DND-41 (cell line): ENCODE data around the gene TMEM182.

Experiments
- ATAC-seq: fragments of 200-7000 bp; cut with Tn5 transposase; 3 replicates; pipeline ENCODE4 v1.9.1; 2021; ENCODE audit warnings: low read depth; ENCODE audit not compliant: insufficient read depth
- DNase-seq: peaks from one replicate; pipeline ENCODE4 v3.0.0-alpha.2; 2020
- H2AFZ ChIP-seq: 2 replicates; pipeline ENCODE4 v1.6.0; 2012; ENCODE audit warnings: low read depth, low read length
- H3K27ac ChIP-seq: 2 replicates; pipeline ENCODE4 v1.5.1; 2012; ENCODE audit warnings: low read length, inconsistent platforms
- H3K27me3 ChIP-seq: fragments of 200-600 bp; sonication (generic); 2 replicates; pipeline ENCODE4 v1.6.0; 2012; ENCODE audit warnings: low read length, mild to moderate bottlenecking, inconsistent platforms; ENCODE audit not compliant: insufficient read depth, poor library complexity
- H3K36me3 ChIP-seq: 2 replicates; pipeline ENCODE4 v1.5.1; 2012; ENCODE audit warnings: low read length, inconsistent platforms; ENCODE audit not compliant: insufficient read depth
- H3K4me1 ChIP-seq: 2 replicates; pipeline ENCODE4 v1.5.1; 2012; ENCODE audit warnings: mild to moderate bottlenecking, low read length; ENCODE audit not compliant: insufficient read depth
- H3K4me2 ChIP-seq: 2 replicates; pipeline ENCODE4 v1.6.0; 2012; ENCODE audit warnings: mild to moderate bottlenecking, moderate library complexity, low read length, inconsistent platforms; ENCODE audit not compliant: insufficient read depth
- H3K4me3 ChIP-seq, 2 experiments: fragments of 200-600 bp in 1 of 2; shearing (Covaris generic) in 1 of 2; 2 replicates each; pipeline ENCODE4 v1.5.1; 2012 to 2016; ENCODE audit warnings: inconsistent platforms in 2 of 2, low read length in 2 of 2, mild to moderate bottlenecking in 2 of 2, low read depth in 1 of 2, moderate library complexity in 1 of 2
- H3K79me2 ChIP-seq: 2 replicates; pipeline ENCODE4 v1.6.0; 2012; ENCODE audit warnings: low read length, inconsistent platforms; ENCODE audit not compliant: insufficient read depth
- H3K9ac ChIP-seq: 2 replicates; pipeline ENCODE4 v1.6.0; 2012; ENCODE audit warnings: low read depth, mild to moderate bottlenecking, inconsistent platforms, low read length, moderate library complexity
- H3K9me3 ChIP-seq: 2 replicates; pipeline ENCODE4 v1.5.1; 2012; ENCODE audit warnings: low read length, moderate library complexity, mild to moderate bottlenecking, inconsistent platforms; ENCODE audit not compliant: insufficient read depth, severe bottlenecking
- H4K20me1 ChIP-seq: 2 replicates; pipeline ENCODE4 v1.6.0; 2012; ENCODE audit warnings: low read length; ENCODE audit not compliant: insufficient read depth
- EZH2 ChIP-seq: IDR thresholded peaks from 3 replicates; pipeline ENCODE4 v1.6.1; 2012; ENCODE audit warnings: borderline replicate concordance, low read depth, mild to moderate bottlenecking, moderate library complexity, low read length, inconsistent platforms; ENCODE audit not compliant: severe bottlenecking
- TF ChIP-seq, protein P1 (sequence below): IDR thresholded peaks from 2 replicates; pipeline ENCODE4 v1.5.1; 2012; ENCODE audit warnings: borderline replicate concordance, low read length, moderate library complexity, mild to moderate bottlenecking; ENCODE audit not compliant: poor library complexity, severe bottlenecking; ENCODE audit errors: extremely low read depth

The TMEM182 gene

GRCh38 chr2:102737431-102737830 is 24.4 kb upstream of the TMEM182 start:
- Histone ChIP-seq H3K36me3 (no peaks in the 10 kb centered on the region), H3K9me3 (no peaks in the 10 kb centered on the region), H3K27me3 (no peaks in the 10 kb centered on the region), H3K4me2 (peak overlapping the region; percentile 78), H3K9ac (peak overlapping the region; percentile 61), H3K27ac (no peak overlapping the region; the same call in 1 of the 2 replicates), H3K4me3 (peak overlapping the region; percentile 43 to 82), H4K20me1 (peaks cover 4% of the 10 kb centered on the region; the same call in 1 of the 2 replicates), H3K4me1 (peaks cover 29% of the 10 kb centered on the region), H2AFZ (peak overlapping the region; percentile 85), H3K79me2 (peaks cover 26% of the 10 kb centered on the region)
- no peak for DNase-seq
- ATAC-seq = no peak
- TF ChIP-seq, protein P1, sequence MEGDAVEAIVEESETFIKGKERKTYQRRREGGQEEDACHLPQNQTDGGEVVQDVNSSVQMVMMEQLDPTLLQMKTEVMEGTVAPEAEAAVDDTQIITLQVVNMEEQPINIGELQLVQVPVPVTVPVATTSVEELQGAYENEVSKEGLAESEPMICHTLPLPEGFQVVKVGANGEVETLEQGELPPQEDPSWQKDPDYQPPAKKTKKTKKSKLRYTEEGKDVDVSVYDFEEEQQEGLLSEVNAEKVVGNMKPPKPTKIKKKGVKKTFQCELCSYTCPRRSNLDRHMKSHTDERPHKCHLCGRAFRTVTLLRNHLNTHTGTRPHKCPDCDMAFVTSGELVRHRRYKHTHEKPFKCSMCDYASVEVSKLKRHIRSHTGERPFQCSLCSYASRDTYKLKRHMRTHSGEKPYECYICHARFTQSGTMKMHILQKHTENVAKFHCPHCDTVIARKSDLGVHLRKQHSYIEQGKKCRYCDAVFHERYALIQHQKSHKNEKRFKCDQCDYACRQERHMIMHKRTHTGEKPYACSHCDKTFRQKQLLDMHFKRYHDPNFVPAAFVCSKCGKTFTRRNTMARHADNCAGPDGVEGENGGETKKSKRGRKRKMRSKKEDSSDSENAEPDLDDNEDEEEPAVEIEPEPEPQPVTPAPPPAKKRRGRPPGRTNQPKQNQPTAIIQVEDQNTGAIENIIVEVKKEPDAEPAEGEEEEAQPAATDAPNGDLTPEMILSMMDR = no peak
- TF ChIP-seq EZH2 = no peak

DNA sequence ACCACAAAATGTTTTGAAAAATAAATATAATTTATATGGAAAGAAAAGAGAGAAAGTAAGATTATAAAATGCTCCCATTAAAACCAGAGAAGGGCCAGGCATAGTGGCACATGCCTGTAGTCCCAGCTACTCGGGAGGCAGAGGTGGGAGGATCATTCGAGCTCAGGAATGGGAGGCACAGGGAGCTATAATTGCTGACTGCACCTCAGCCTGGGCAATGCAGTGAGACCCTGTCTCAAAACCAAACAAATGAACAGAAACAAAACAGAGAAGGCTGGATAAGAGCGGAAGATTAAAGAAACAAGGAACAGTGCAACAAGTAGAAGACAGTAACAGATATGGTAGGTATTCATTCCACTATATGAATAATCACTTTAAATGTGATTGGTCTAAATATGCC is 18.6 kb upstream of the TMEM182 start:
- Histone ChIP-seq H3K27ac (no peak overlapping the region), H3K79me2 (no peaks in the 10 kb centered on the region), H3K9ac (no peak overlapping the region), H3K4me3 (no peak overlapping the region), H2AFZ (no peak overlapping the region), H3K36me3 (no peaks in the 10 kb centered on the region), H3K4me1 (0 out of 2 replicates have a peak, but pooled peaks cover under 1% of the 10 kb centered on the region), H3K27me3 (no peaks in the 10 kb centered on the region), H3K9me3 (no peaks in the 10 kb centered on the region), H3K4me2 (no peak overlapping the region), H4K20me1 (no peaks in the 10 kb centered on the region)
- no peak for TF ChIP-seq EZH2
- TF ChIP-seq, protein P1 = no peak
- DNase-seq = no peak
- no peak for ATAC-seq

GRCh38 chr2:102748107-102748506 is 13.7 kb upstream of the TMEM182 start:
- H4K20me1 ChIP-seq = no peaks in the 10 kb centered on the region
- ATAC-seq (no peak), DNase-seq (no peak)
- no peak overlapping the region for H3K4me2 ChIP-seq
- no peaks in the 10 kb centered on the region for H3K27me3 ChIP-seq
- H3K4me1 ChIP-seq = no peaks in the 10 kb centered on the region
- H3K9me3 ChIP-seq = no peaks in the 10 kb centered on the region
- no peaks in the 10 kb centered on the region for H3K36me3 ChIP-seq
- H2AFZ ChIP-seq = no peak overlapping the region
- no peaks in the 10 kb centered on the region for H3K79me2 ChIP-seq
- H3K9ac ChIP-seq = no peak overlapping the region
- no peak for TF ChIP-seq EZH2
- TF ChIP-seq, protein P1 = no peak
- H3K4me3 ChIP-seq = no peak overlapping the region
- no peak overlapping the region for H3K27ac ChIP-seq

- DNase-seq = no peak
- no peak overlapping the region for H2AFZ ChIP-seq
- no peak overlapping the region for H3K27ac ChIP-seq
- no peaks in the 10 kb centered on the region for H3K27me3 ChIP-seq
- TF ChIP-seq EZH2 = no peak
- TF ChIP-seq, protein P1 = no peak
- H3K4me1 ChIP-seq = no peaks in the 10 kb centered on the region
- no peaks in the 10 kb centered on the region for H3K79me2 ChIP-seq
- H3K9me3 ChIP-seq = no peaks in the 10 kb centered on the region
- H3K4me3 ChIP-seq = no peak overlapping the region
- no peaks in the 10 kb centered on the region for H3K36me3 ChIP-seq
- no peaks in the 10 kb centered on the region for H4K20me1 ChIP-seq
- no peak overlapping the region for H3K4me2 ChIP-seq
- no peak overlapping the region for H3K9ac ChIP-seq
- no peak for ATAC-seq
Measured at GRCh38 chr2:102749938-102750337, 11.9 kb upstream of the TMEM182 start.
